Measurements from ENCODE around the gene LRRC4B. TPM values are rescaled to one million over a fixed set of nuclear protein-coding genes. Genes with fewer than 3 reads are reported as not detected.

The LRRC4B gene
- total and polyA plus RNA-seq, 9 donors, result 0.12 to 7.9 (median 2.5) TPM

GRCh38 chr19:50565984-50566903, 2.0 kb downstream of the LRRC4B start:
- Histone ChIP-seq H3K4me3 (no peak overlapping the region), H3K27me3 (no peaks in the 10 kb centered on the region), H3K27ac (no peak overlapping the region), H3K9me3 (no peaks in the 10 kb centered on the region), H3K4me1 (ENCODE audit: insufficient read depth) (no peaks in the 10 kb centered on the region), H3K36me3 (no peaks in the 10 kb centered on the region)
- intact Hi-C loops (cut with DNase I), result no loop called here
- 14% methylated on average over 32 to 36 of the region's 36 CpGs for whole genome bisulfite sequencing, 3 donors
- TF ChIP-seq POLR2A (IDR thresholded peaks at IDR 0.05), result no peak
- TF ChIP-seq CTCF (IDR thresholded peaks at IDR 0.05), result no peak
- TF ChIP-seq EP300 (IDR thresholded peaks at IDR 0.05), result no peak
- DNase-seq, result no peak

- WGBS, 3 donors, result 82 to 89% (median 87%) methylated on average over 21 to 22 of the region's 22 CpGs
- H3K4me3 ChIP-seq, result no peak overlapping the region
- DNase-seq, result no peak
- no peak for TF ChIP-seq CTCF (IDR thresholded peaks at IDR 0.05)
- TF ChIP-seq POLR2A (IDR thresholded peaks at IDR 0.05), result no peak
- no peak for TF ChIP-seq EP300 (IDR thresholded peaks at IDR 0.05)
- no peaks in the 10 kb centered on the region for H3K36me3 ChIP-seq
- H3K27me3 ChIP-seq, result no peaks in the 10 kb centered on the region
- no peaks in the 10 kb centered on the region for H3K4me1 ChIP-seq (ENCODE audit: insufficient read depth)
- intact Hi-C loops (cut with DNase I), result no loop called here
- H3K27ac ChIP-seq, result no peak overlapping the region
- H3K9me3 ChIP-seq, result no peaks in the 10 kb centered on the region
Observed at GRCh38 chr19:50564229-50565105, 3.8 kb downstream of the LRRC4B start.

GRCh38 chr19:50563597-50563996, 4.6 kb downstream of the LRRC4B start:
- Histone ChIP-seq H3K4me1 (ENCODE audit: insufficient read depth) (no peaks in the 10 kb centered on the region), H3K27ac (no peak overlapping the region), H3K9me3 (no peaks in the 10 kb centered on the region), H3K27me3 (no peaks in the 10 kb centered on the region), H3K4me3 (no peak overlapping the region), H3K36me3 (no peaks in the 10 kb centered on the region)
- no peak for DNase-seq
- TF ChIP-seq CTCF (IDR thresholded peaks at IDR 0.05), result no peak
- TF ChIP-seq EP300 (IDR thresholded peaks at IDR 0.05), result no peak
- TF ChIP-seq POLR2A (IDR thresholded peaks at IDR 0.05), result no peak
- intact Hi-C loops (cut with DNase I), result no loop called here
- WGBS, 3 donors, result 72 to 82% (median 81%) methylated on average over 6 of the region's 6 CpGs

GRCh38 chr19:50562996-50563395, 5.2 kb downstream of the LRRC4B start:
- TF ChIP-seq POLR2A (IDR thresholded peaks at IDR 0.05) (no peak), EP300 (IDR thresholded peaks at IDR 0.05) (no peak), CTCF (IDR thresholded peaks at IDR 0.05) (no peak)
- no peaks in the 10 kb centered on the region for H3K9me3 ChIP-seq
- H3K4me3 ChIP-seq, result no peak overlapping the region
- no peaks in the 10 kb centered on the region for H3K36me3 ChIP-seq
- 88 to 92% (median 91%) methylated on average over 9 of the region's 9 CpGs for WGBS, 3 donors
- H3K27me3 ChIP-seq, result no peaks in the 10 kb centered on the region
- no peaks in the 10 kb centered on the region for H3K4me1 ChIP-seq (ENCODE audit: insufficient read depth)
- intact Hi-C loops (cut with DNase I), result no loop called here
- DNase-seq, result no peak
- H3K27ac ChIP-seq, result no peak overlapping the region
